OCI-LY1 (cell line): ENCODE results near the gene VPS54.
"Not testable (repeated sequence)": the region's sequence is repeated elsewhere in the genome, so short reads cannot be mapped to it uniquely, and the experiment has no call there.

Source experiments
- H2AFZ ChIP-seq: fragments of 200-600 bp; sonication (generic), shearing (Covaris generic); 2 replicates; pipeline ENCODE4 v1.6.0; 2014; ENCODE audit warnings: antibody characterized with exemption, mild to moderate bottlenecking, low read length
- H3F3A ChIP-seq: fragments of 200-600 bp; sonication (generic), shearing (Covaris generic); 2 replicates; pipeline ENCODE4 v1.6.0; 2014; ENCODE audit warnings: mild to moderate bottlenecking, antibody characterized with exemption, low read length, moderate library complexity; ENCODE audit not compliant: insufficient read depth
- H3K27ac ChIP-seq: fragments of 200-600 bp; sonication (generic); 2 replicates; pipeline ENCODE4 v1.5.1; 2014; ENCODE audit warnings: low read length, mixed run types, mild to moderate bottlenecking, low read depth; ENCODE audit not compliant: poor library complexity, severe bottlenecking
- H3K27me3 ChIP-seq: fragments of 200-600 bp; sonication (generic); 2 replicates; pipeline ENCODE4 v1.6.0; 2014; ENCODE audit warnings: antibody characterized with exemption, mild to moderate bottlenecking, low read length, moderate library complexity; ENCODE audit not compliant: insufficient read depth
- H3K36me3 ChIP-seq: fragments of 200-600 bp; sonication (generic); 2 replicates; pipeline ENCODE4 v1.6.1; 2014; ENCODE audit warnings: mild to moderate bottlenecking, antibody characterized with exemption, low read length, moderate library complexity, mixed read lengths; ENCODE audit not compliant: insufficient read depth
- H3K4me1 ChIP-seq: fragments of 200-600 bp; sonication (generic); 2 replicates; pipeline ENCODE4 v1.5.1; 2014; ENCODE audit warnings: mild to moderate bottlenecking, low read length, moderate library complexity; ENCODE audit not compliant: insufficient read depth, severe bottlenecking
- H3K4me2 ChIP-seq: fragments of 200-600 bp; sonication (generic), shearing (Covaris generic); 2 replicates; pipeline ENCODE4 v1.6.1; 2014; ENCODE audit warnings: low read length
- H3K4me3 ChIP-seq: fragments of 200-600 bp; sonication (generic); 2 replicates; pipeline ENCODE4 v1.5.1; 2014; ENCODE audit warnings: low read length, low read depth, mild to moderate bottlenecking, mixed read lengths; ENCODE audit not compliant: poor library complexity, severe bottlenecking
- H3K79me2 ChIP-seq: fragments of 200-600 bp; shearing (Covaris generic); 2 replicates; pipeline ENCODE4 v1.6.1; 2016; ENCODE audit warnings: mixed run types, low read length, mixed read lengths; ENCODE audit not compliant: insufficient read depth
- H3K9ac ChIP-seq: fragments of 200-600 bp; sonication (generic), shearing (Covaris generic); 2 replicates; pipeline ENCODE4 v1.6.1; 2014; ENCODE audit warnings: mild to moderate bottlenecking, low read length, mixed read lengths
- H3K9me2 ChIP-seq: fragments of 200-600 bp; sonication (generic), shearing (Covaris generic); 2 replicates; pipeline ENCODE4 v1.6.1; 2014; ENCODE audit warnings: low read depth, mild to moderate bottlenecking, low read length, mixed read lengths
- H3K9me3 ChIP-seq: fragments of 200-600 bp; shearing (Covaris generic); 2 replicates; pipeline ENCODE4 v1.6.1; 2014; ENCODE audit warnings: low read length, mixed read lengths
- H4K20me1 ChIP-seq: fragments of 200-600 bp; sonication (generic), shearing (Covaris generic); 2 replicates; pipeline ENCODE4 v1.6.0; 2016; ENCODE audit warnings: mild to moderate bottlenecking, low read length; ENCODE audit not compliant: insufficient read depth
- CTCF ChIP-seq: fragments of 200-600 bp; sonication (generic), shearing (Covaris generic); IDR thresholded peaks from 2 replicates; pipeline ENCODE4 v1.5.1; 2017; ENCODE audit warnings: mild to moderate bottlenecking, antibody characterized with exemption, low read length, moderate library complexity, mixed read lengths
- EZH2 ChIP-seq: fragments of 200-600 bp; sonication (generic), shearing (Covaris generic); IDR thresholded peaks from 2 replicates; pipeline ENCODE4 v1.8.0; 2017; ENCODE audit warnings: borderline replicate concordance, mixed run types, mild to moderate bottlenecking, antibody characterized with exemption, low read length, moderate library complexity, mixed read lengths

The VPS54 gene

GRCh38 chr2:63976125-63976510 is 43.1 kb downstream of the VPS54 start:
- Histone ChIP-seq H3K79me2 (no peaks in the 10 kb centered on the region), H3K4me1 (no peaks in the 10 kb centered on the region), H3K27me3 (no peaks in the 10 kb centered on the region), H3K4me3 (no peak overlapping the region), H3K9me3 (no peaks in the 10 kb centered on the region), H3K9ac (no peak overlapping the region), H3K36me3 (peaks cover 37% of the 10 kb centered on the region), H4K20me1 (no peaks in the 10 kb centered on the region), H3K9me2 (no peaks in the 10 kb centered on the region), H3K27ac (no peak overlapping the region), H3F3A (no peaks in the 10 kb centered on the region), H3K4me2 (no peak overlapping the region), H2AFZ (no peak overlapping the region)
- TF ChIP-seq CTCF (no peak), EZH2 (no peak)

GRCh38 chr2:63975437-63976124 is 43.6 kb downstream of the VPS54 start:
- H3K4me1 ChIP-seq, result no peaks in the 10 kb centered on the region
- no peak overlapping the region for H2AFZ ChIP-seq
- no peak overlapping the region for H3K4me2 ChIP-seq
- H3K36me3 ChIP-seq, result peaks cover 36% of the 10 kb centered on the region
- H3K27ac ChIP-seq, result no peak overlapping the region
- no peak overlapping the region for H3K9ac ChIP-seq
- H3K4me3 ChIP-seq, result no peak overlapping the region
- H3K9me3 ChIP-seq, result no peaks in the 10 kb centered on the region
- no peaks in the 10 kb centered on the region for H3F3A ChIP-seq
- no peaks in the 10 kb centered on the region for H3K9me2 ChIP-seq
- H4K20me1 ChIP-seq, result no peaks in the 10 kb centered on the region
- no peaks in the 10 kb centered on the region for H3K79me2 ChIP-seq
- TF ChIP-seq EZH2 (no peak), CTCF (no peak)
- H3K27me3 ChIP-seq, result no peaks in the 10 kb centered on the region

GRCh38 chr2:63975036-63975435 is 44.2 kb downstream of the VPS54 start:
- not testable (repeated sequence) for H3K4me3 ChIP-seq, H3K4me2 ChIP-seq, H4K20me1 ChIP-seq, H3K27me3 ChIP-seq, H3K9ac ChIP-seq, H3F3A ChIP-seq, H3K27ac ChIP-seq, H3K9me2 ChIP-seq, H3K4me1 ChIP-seq, H3K79me2 ChIP-seq, H3K9me3 ChIP-seq, H2AFZ ChIP-seq
- H3K36me3 ChIP-seq, result peaks cover 30% of the 10 kb centered on the region

- no peaks in the 10 kb centered on the region for H3K9me2 ChIP-seq
- H3K27ac ChIP-seq, result no peak overlapping the region
- no peaks in the 10 kb centered on the region for H3F3A ChIP-seq
- H3K4me2 ChIP-seq, result no peak overlapping the region
- H2AFZ ChIP-seq, result no peak overlapping the region
- no peaks in the 10 kb centered on the region for H3K4me1 ChIP-seq
- no peaks in the 10 kb centered on the region for H3K27me3 ChIP-seq
- no peak overlapping the region for H3K9ac ChIP-seq
- no peak for TF ChIP-seq EZH2
- TF ChIP-seq CTCF, result no peak
- no peak overlapping the region for H3K4me3 ChIP-seq
- H4K20me1 ChIP-seq, result no peaks in the 10 kb centered on the region
- peaks cover 30% of the 10 kb centered on the region; the same call in 1 of the 2 replicates for H3K36me3 ChIP-seq
- H3K9me3 ChIP-seq, result no peaks in the 10 kb centered on the region
- no peaks in the 10 kb centered on the region for H3K79me2 ChIP-seq
Measured at GRCh38 chr2:63962186-63962585, 57.0 kb downstream of the VPS54 start.
